WERI-Rb-1 (cell line): ENCODE results near the gene LBX1.

Experiments used
- DNase-seq: peaks from one replicate; pipeline ENCODE4 v3.0.0-alpha.2; 2020
- H3K27ac ChIP-seq: fragments of 250-450 bp; sonication (Bioruptor Pico); 2 replicates; pipeline ENCODE4 v1.5.1; 2020; ENCODE audit warnings: mild to moderate bottlenecking, moderate library complexity
- H3K27me3 ChIP-seq: fragments of 250-450 bp; sonication (Bioruptor Pico); 2 replicates; pipeline ENCODE4 v1.5.1; 2021; ENCODE audit warnings: mild to moderate bottlenecking, low read depth, moderate library complexity; ENCODE audit not compliant: insufficient read depth, severe bottlenecking
- H3K36me3 ChIP-seq: fragments of 250-450 bp; sonication (Bioruptor Pico); 2 replicates; pipeline ENCODE4 v1.5.1; 2020; ENCODE audit warnings: mild to moderate bottlenecking, moderate library complexity
- H3K4me3 ChIP-seq: 2 replicates; pipeline ENCODE4 v1.5.1; 2011; ENCODE audit warnings: low read depth, mild to moderate bottlenecking, control low read depth, low read length
- H3K9me3 ChIP-seq: fragments of 250-450 bp; sonication (Bioruptor Pico); 2 replicates; pipeline ENCODE4 v1.5.1; 2021; ENCODE audit warnings: mild to moderate bottlenecking, moderate library complexity; ENCODE audit not compliant: severe bottlenecking
- CTCF ChIP-seq: IDR thresholded peaks from 2 replicates; pipeline ENCODE4 v1.5.1; 2011; ENCODE audit warnings: low read depth, mild to moderate bottlenecking, control low read depth, inconsistent platforms, low read length

The LBX1 gene

GRCh38 chr10:101235766-101236165 lies 6.5 kb upstream of the LBX1 start:
- no peak for DNase-seq
- no peak for TF ChIP-seq CTCF
- Histone ChIP-seq H3K36me3 (no peaks in the 10 kb centered on the region), H3K4me3 (no peak overlapping the region), H3K27ac (no peak overlapping the region), H3K27me3 (no peaks in the 10 kb centered on the region), H3K9me3 (no peaks in the 10 kb centered on the region)

GRCh38 chr10:101234333-101234732 lies 5.1 kb upstream of the LBX1 start:
- DNase-seq = no peak
- Histone ChIP-seq H3K27ac (no peak overlapping the region), H3K36me3 (no peaks in the 10 kb centered on the region), H3K27me3 (no peaks in the 10 kb centered on the region), H3K9me3 (no peaks in the 10 kb centered on the region), H3K4me3 (no peak overlapping the region)
- TF ChIP-seq CTCF = no peak

GRCh38 chr10:101233863-101234262 lies 4.6 kb upstream of the LBX1 start:
- Histone ChIP-seq H3K4me3 (no peak overlapping the region), H3K27ac (no peak overlapping the region), H3K9me3 (no peaks in the 10 kb centered on the region), H3K27me3 (no peaks in the 10 kb centered on the region), H3K36me3 (no peaks in the 10 kb centered on the region)
- TF ChIP-seq CTCF = no peak
- DNase-seq = no peak

- TF ChIP-seq CTCF = no peak
- Histone ChIP-seq H3K9me3 (no peaks in the 10 kb centered on the region), H3K36me3 (no peaks in the 10 kb centered on the region), H3K4me3 (no peak overlapping the region), H3K27ac (no peak overlapping the region), H3K27me3 (no peaks in the 10 kb centered on the region)
- DNase-seq = no peak
Observed at GRCh38 chr10:101233443-101233842, 4.2 kb upstream of the LBX1 start.

- Histone ChIP-seq H3K27me3 (no peaks in the 10 kb centered on the region), H3K27ac (no peak overlapping the region), H3K9me3 (no peaks in the 10 kb centered on the region), H3K36me3 (no peaks in the 10 kb centered on the region), H3K4me3 (no peak overlapping the region)
- no peak for TF ChIP-seq CTCF
- DNase-seq = no peak
Observed at GRCh38 chr10:101231912-101232689, 2.8 kb upstream of the LBX1 start.

GRCh38 chr10:101231092-101231491 lies 1.8 kb upstream of the LBX1 start:
- Histone ChIP-seq H3K9me3 (no peaks in the 10 kb centered on the region), H3K27ac (no peak overlapping the region), H3K27me3 (no peaks in the 10 kb centered on the region), H3K4me3 (no peak overlapping the region), H3K36me3 (no peaks in the 10 kb centered on the region)
- no peak for DNase-seq
- TF ChIP-seq CTCF = no peak
